ENCODE results near the gene TSPAN31.

Gene TSPAN31

DNA sequence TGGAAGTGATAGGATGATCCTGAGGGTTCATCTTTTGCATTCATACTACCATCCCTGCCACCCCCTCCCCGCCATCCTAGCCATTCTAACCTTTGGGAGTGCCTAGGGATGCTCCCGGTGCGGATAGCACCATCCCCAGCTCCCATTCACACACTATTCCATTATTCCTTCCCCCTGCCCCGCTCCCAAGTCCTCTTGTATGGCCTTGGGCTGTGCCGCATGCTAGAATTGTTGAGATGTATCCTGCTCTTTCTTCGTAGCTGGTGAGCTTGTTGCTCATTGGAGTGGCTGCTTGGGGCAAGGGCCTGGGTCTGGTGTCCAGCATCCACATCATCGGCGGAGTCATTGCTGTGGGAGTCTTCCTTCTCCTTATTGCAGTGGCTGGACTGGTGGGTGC, 644 bp downstream of the TSPAN31 start:
- peaks cover 25 to 49% of the 10 kb centered on the region in 2 donors for H3K36me3 Mint-ChIP-seq

DNA sequence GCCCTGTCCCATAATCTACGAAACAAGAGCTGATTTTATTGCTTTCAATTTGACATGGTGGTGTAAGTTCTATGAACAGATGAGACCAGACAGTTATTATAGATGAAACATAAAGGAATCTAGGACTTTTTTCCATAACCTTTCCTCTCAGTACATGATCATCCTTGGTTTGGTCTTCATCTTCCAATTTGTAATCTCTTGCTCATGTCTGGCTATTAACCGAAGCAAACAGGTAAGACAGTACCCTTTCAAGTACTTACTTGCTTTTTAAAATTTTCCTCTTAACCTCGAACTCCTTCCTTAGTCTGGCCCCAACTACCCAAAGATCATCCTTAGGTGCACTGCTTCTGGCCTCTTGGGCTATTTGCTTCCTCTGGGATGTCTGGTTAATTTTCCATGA, 1.2 kb downstream of the TSPAN31 start:
- peak overlapping the region; percentile 96 for H3K4me3 Mint-ChIP-seq
- no peaks in the 10 kb centered on the region for H3K27me3 Mint-ChIP-seq
- ATAC-seq (replicated peaks), result no peak
- no peak for DNase-seq
- peaks cover 29 to 52% of the 10 kb centered on the region in 2 donors for H3K36me3 Mint-ChIP-seq
- no peaks in the 10 kb centered on the region for H3K9me3 Mint-ChIP-seq
- peaks cover 33 to 58% of the 10 kb centered on the region in 2 donors for H3K4me1 Mint-ChIP-seq
- H3K27ac Mint-ChIP-seq, result peak overlapping the region; percentile 99

More for the DNA sequence above, 644 bp downstream of the TSPAN31 start:
- Mint-ChIP-seq H3K4me1 (peaks cover 38 to 58% of the 10 kb centered on the region in 2 donors), H3K27ac (peak overlapping the region; percentile 99), H3K4me3 (peak overlapping the region; percentile 96), H3K27me3 (no peaks in the 10 kb centered on the region), H3K9me3 (no peaks in the 10 kb centered on the region)
- no peak for DNase-seq
- ATAC-seq (replicated peaks), result no peak

DNA sequence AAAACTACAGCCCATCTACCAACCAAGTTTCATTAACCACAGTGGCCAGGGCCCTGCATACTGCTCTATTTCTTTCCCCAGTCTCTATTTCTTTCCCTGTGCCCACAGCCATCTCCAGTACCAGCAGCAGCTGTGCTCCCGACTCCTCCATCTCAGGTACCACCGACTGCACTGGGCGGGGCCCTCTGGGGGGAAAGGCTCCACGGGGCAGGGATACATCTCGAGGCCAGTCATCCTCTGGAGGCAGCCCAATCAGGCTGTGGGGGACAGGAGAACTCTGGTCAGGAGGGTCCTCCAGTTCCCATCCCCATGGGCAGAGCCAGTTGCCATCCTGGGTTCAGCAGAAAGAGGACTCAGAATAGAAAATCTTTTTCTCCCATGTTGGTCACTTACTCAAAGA, 4.2 kb downstream of the TSPAN31 start:
- ATAC-seq (replicated peaks) (no peak), DNase-seq (no peak)
- Mint-ChIP-seq H3K27me3 (no peaks in the 10 kb centered on the region), H3K36me3 (peaks cover 38 to 61% of the 10 kb centered on the region in 2 donors), H3K27ac (no peak overlapping the region), H3K4me3 (no peak overlapping the region), H3K9me3 (no peaks in the 10 kb centered on the region), H3K4me1 (peaks cover 41 to 68% of the 10 kb centered on the region in 2 donors)

DNA sequence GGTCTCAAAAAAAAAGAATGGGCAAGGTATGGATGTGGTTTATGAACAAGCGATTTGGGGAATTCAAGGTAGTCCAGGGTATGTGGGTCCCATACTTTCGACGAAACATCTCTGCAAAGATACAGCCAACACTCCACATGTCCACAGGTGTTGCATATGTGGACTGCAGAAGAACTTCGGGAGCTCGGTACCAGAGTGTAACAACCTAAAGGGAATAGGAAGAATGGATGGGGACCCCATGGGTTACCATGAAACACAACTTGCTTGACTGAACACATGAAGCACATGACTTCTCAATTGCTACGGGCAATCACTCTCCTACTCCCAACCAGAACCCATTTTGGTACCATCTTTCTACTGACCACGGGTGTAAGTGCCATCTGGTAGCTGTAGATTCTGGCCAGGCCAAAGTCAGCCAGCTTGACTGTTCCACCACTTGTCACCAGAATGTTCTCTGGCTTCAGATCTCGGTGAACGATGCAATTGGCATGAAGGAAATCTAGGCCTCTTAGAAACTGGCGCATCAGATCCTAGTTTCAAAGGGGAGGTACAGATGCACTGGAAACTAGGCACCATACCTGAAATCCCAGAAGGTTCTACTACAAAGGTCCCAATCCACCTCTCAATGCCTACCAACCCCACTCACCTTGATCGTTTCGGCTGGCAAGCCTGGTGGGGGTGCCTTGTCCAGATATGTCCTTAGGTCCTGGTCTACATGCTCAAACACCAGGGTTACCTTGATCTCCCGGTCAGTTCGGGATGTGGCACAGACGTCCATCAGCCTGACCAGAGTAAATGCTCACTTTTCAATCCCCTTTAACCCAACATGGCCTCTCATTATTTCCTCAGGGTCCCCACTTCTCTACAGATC, 6.0 kb downstream of the TSPAN31 start:
- H3K36me3 Mint-ChIP-seq, result peaks cover 38 to 51% of the 10 kb centered on the region in 2 donors
- no peak for ATAC-seq (replicated peaks)
- H3K27me3 Mint-ChIP-seq, result no peaks in the 10 kb centered on the region

DNA sequence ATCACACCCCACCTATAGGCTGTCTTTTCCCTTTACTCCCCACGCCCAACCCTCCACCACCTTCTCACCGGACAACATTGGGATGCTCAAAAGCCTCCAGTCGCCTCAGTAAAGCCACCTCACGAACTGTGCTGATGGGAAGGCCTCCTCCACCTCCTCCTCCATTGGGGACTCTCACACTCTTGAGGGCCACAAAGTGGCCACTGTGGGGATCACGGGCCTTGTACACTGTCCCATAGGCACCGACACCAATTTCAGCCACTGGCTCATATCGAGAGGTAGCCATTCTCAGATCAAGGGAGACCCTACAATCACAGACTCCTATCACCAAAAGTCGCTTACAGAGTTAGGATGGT, 6.6 kb downstream of the TSPAN31 start:
- Mint-ChIP-seq H3K9me3 (no peaks in the 10 kb centered on the region), H3K27ac (peak overlapping the region; percentile 94), H3K36me3 (peaks cover 36 to 46% of the 10 kb centered on the region in 2 donors), H3K4me1 (peaks cover 31 to 61% of the 10 kb centered on the region in 2 donors), H3K4me3 (peak overlapping the region; percentile 93 to 98), H3K27me3 (no peaks in the 10 kb centered on the region)
- ATAC-seq (replicated peaks) (no peak), DNase-seq (no peak)

More for the DNA sequence above, 6.0 kb downstream of the TSPAN31 start:
- Mint-ChIP-seq H3K9me3 (no peaks in the 10 kb centered on the region), H3K27ac (peak overlapping the region; percentile 94), H3K4me1 (peaks cover 34 to 63% of the 10 kb centered on the region in 2 donors), H3K4me3 (peak overlapping the region; percentile 93 to 98)
- DNase-seq, result no peak

DNA sequence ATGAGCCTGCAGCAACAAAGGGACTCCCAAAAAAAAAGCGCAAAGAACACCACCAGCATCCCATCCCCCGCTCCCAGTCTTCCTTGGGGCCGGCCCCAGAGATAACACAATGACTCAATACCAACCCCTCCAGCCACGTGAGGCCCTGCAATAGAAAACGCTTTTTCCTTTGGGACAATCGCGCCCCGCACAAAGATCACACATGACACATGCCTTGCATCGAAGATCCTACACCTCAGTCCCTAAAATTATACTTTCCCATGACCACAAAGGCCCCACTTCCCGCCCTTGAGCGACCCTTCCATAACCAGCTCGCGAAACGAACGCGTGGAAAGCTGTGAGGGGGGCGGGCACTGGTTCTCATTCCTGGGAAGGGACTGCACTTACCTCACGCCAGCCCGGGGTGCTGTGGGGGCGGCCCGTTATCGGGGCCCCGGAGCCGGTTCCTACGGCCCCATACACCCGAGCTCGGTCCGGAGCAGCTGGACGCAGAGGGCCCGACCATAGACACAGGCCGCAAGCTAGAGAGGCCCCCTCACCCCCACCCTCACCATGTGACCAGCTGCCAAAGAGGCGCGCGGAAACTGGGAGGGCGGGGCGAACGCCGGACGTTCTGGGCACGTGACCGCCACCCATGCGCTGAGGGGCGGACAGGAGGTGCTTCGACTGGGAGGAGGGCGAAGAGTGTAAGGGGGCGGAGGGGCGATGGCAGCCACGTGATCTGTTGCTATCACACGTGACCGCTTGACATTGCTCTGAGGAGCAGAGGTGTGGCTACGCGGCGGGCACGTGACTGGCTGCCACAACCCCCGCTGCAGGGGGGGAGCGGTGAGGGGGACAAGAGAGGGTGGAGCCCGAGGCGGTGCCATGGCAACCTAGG, 7.2 kb downstream of the TSPAN31 start, which contains the start of gene CDK4:
CDK4 (minus strand) TSS at position 523 of the 880 bp plus-strand sequence. CDS start 593 bp downstream, outside the sequence.
- peaks cover 35 to 65% of the 10 kb centered on the region in 2 donors for H3K4me1 Mint-ChIP-seq
- DNase-seq (peak; percentile 99), ATAC-seq (replicated peaks) (peak; percentile 77 to 84)
- peak within 1 kb of the TSS; percentile 94 for H3K27ac Mint-ChIP-seq
- H3K27me3 Mint-ChIP-seq, result no peaks in the 10 kb centered on the region
- no peaks in the 10 kb centered on the region for H3K9me3 Mint-ChIP-seq
- peaks cover 37 to 44% of the 10 kb centered on the region in 2 donors for H3K36me3 Mint-ChIP-seq
- H3K4me3 Mint-ChIP-seq, result peak within 1 kb of the TSS; percentile 93 to 98

DNA sequence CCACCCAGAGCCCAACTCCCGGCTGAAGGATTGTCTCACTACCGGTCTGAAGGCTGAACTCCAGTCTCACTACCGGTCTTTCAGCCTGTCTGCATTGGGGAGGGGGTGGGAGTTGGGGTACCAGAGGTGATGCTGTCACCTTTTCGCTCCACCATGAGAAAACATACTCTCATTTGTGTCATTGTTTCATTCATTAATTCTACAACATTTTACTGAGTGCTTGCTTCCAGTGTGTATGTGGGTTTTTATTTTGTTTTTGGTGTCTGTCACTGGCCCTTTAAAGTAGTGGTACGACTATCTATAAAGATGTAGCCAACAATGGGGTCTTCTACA, 7.8 kb downstream of the TSPAN31 start:
- Mint-ChIP-seq H3K4me1 (peaks cover 37 to 63% of the 10 kb centered on the region in 2 donors), H3K27me3 (no peaks in the 10 kb centered on the region), H3K27ac (peak overlapping the region; percentile 94), H3K4me3 (peak overlapping the region; percentile 93 to 98), H3K9me3 (no peaks in the 10 kb centered on the region), H3K36me3 (peaks cover 33 to 39% of the 10 kb centered on the region in 2 donors)
- no peak for DNase-seq
- no peak for ATAC-seq (replicated peaks)

DNA sequence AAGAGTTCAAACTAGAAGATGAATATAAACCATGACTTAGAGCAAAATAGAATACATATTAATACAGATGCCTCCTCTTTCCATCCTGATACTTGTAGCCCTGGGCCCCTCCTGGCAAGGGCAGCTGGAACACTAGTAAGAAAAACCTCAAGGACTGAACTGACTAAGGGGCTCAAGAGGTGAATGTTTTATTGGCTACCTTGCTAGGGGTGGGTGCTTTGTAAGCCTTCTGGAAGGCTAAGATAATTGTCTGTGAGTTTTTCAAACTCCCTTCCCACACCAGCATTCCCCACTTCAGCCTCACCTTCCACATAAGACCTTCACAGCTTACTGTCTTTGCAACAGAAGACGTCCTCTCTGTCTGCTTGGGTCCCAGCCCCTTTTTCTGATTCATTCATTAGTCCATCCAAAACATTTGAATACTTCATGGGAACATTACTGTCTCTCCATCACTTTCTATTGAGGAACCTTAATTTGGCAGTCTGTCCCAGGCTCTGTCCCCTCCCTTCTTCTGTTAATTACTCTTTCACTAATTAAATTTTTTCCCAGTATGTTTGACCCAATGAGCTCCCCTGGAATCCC, 9.0 kb downstream of the TSPAN31 start:
- Mint-ChIP-seq H3K4me1 (peaks cover 39 to 69% of the 10 kb centered on the region in 2 donors), H3K27me3 (no peaks in the 10 kb centered on the region), H3K9me3 (no peaks in the 10 kb centered on the region), H3K36me3 (peaks cover 31 to 35% of the 10 kb centered on the region in 2 donors), H3K27ac (peak overlapping the region; percentile 26), H3K4me3 (no peak overlapping the region)
- DNase-seq, result no peak
- ATAC-seq (replicated peaks), result no peak

DNA sequence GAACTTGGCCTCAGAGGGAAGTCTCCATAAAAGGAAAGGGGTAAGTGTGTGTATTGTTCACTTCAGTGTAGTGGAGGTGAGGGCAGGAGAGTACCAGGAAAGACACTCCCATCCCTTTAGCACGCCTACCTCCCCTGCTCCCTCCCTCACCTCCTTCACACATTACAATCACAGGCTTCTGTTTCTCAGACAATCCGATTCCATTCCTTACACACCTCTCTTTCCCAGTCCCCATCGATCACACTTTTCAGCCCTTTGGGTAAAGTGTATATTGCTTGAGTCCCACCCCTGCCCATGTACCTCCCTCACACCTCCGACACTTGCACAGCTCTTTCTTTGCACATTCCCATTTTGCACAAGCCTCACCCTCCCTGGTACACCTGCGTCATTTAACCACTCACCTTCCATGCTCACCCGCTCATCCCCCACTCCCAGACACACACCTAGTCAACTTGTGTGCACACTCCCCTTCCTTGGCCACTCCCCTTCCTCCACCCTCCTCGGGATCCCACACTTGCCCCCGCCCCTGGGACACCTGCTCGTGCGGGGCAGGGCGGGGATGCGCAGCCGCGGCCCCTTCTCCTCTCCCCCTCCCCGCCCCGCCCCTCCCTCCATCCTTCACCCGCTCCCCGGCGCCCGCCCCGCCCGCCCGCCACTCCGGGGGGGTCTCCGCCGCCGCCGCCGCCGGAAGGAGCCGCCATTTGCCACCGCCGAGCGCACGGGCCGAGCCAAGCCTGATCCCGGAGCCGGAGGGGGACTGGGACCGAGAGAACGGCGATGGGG, 9.8 kb downstream of the TSPAN31 start, which contains the start of gene MARCHF9:
MARCHF9 (plus strand) TSS at position 693 of the 783 bp plus-strand sequence. CDS start 426 bp downstream, outside the sequence.
- ATAC-seq (replicated peaks) (peak; percentile 31 to 40), DNase-seq (peak; percentile 71)
- H3K4me1 Mint-ChIP-seq, result peaks cover 44 to 72% of the 10 kb centered on the region in 2 donors
- H3K36me3 Mint-ChIP-seq, result peaks cover 31 to 33% of the 10 kb centered on the region in 2 donors
- no peaks in the 10 kb centered on the region for H3K9me3 Mint-ChIP-seq
- peak within 1 kb of the TSS; percentile 90 for H3K27ac Mint-ChIP-seq
- H3K27me3 Mint-ChIP-seq, result no peaks in the 10 kb centered on the region
- peak within 1 kb of the TSS; percentile 90 for H3K4me3 Mint-ChIP-seq

DNA sequence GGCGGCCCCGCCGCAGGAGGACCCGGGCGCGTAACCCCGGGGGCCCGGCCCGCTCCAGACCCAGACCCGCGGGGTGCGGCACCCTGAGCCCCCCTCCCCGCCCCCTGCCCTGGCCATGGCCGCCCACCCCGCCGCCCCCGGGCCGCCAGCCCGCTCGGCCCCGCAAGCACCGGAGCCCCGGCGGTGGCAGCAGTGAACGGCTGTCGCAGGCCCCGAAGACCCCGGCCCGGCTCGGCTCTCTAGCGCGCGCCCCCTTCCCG, 10.3 kb downstream of the TSPAN31 start:
- Mint-ChIP-seq H3K27ac (no peak overlapping the region), H3K9me3 (no peaks in the 10 kb centered on the region), H3K4me3 (peak overlapping the region; percentile 68 to 90), H3K4me1 (peaks cover 46 to 77% of the 10 kb centered on the region in 2 donors), H3K36me3 (peaks cover 33 to 37% of the 10 kb centered on the region in 2 donors), H3K27me3 (no peaks in the 10 kb centered on the region)
- ATAC-seq (replicated peaks) (no peak), DNase-seq (no peak)

DNA sequence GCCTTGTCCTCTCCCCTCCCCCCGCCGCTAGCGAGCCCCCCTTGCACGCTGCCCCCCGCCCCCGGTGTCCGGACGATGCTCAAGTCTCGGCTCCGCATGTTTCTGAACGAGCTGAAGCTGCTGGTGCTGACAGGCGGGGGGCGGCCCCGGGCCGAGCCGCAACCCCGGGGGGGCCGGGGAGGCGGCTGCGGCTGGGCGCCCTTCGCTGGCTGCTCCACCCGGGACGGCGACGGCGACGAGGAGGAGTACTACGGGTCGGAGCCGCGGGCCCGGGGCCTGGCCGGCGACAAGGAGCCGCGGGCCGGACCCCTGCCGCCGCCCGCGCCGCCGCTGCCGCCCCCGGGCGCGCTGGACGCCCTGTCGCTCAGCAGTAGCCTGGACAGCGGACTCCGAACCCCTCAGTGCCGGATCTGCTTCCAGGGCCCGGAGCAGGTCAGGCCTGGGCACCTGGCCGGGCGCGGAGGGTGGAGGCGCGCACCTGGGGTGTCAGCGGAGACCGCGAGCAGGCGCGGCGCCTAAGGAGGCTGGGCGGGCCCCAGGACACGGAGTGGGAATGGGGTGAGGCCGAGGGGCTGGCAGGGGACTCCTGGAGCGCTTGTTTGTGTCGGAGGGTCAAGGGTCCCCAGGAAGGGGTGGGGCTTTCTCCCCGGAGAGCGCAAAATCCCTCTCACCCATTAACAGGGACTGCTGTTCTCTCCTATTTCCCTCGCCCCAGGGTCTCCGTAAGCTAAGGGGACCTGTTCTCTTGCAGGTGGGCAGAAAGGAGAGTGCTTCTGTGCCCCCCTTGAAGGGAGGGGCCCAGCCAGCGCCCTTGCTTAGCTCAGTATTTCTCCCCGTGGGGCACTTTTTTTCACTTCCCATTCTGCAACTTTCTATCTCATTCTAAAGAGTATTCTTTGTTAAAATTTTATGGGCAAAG, 10.9 kb downstream of the TSPAN31 start:
- Mint-ChIP-seq H3K9me3 (no peaks in the 10 kb centered on the region), H3K36me3 (peaks cover 27 to 31% of the 10 kb centered on the region in 2 donors), H3K4me1 (peaks cover 44 to 78% of the 10 kb centered on the region in 2 donors), H3K27ac (peak overlapping the region; percentile 90), H3K27me3 (no peaks in the 10 kb centered on the region), H3K4me3 (peak overlapping the region; percentile 90)
- DNase-seq (no peak), ATAC-seq (replicated peaks) (peak; percentile 3 to 7)

DNA sequence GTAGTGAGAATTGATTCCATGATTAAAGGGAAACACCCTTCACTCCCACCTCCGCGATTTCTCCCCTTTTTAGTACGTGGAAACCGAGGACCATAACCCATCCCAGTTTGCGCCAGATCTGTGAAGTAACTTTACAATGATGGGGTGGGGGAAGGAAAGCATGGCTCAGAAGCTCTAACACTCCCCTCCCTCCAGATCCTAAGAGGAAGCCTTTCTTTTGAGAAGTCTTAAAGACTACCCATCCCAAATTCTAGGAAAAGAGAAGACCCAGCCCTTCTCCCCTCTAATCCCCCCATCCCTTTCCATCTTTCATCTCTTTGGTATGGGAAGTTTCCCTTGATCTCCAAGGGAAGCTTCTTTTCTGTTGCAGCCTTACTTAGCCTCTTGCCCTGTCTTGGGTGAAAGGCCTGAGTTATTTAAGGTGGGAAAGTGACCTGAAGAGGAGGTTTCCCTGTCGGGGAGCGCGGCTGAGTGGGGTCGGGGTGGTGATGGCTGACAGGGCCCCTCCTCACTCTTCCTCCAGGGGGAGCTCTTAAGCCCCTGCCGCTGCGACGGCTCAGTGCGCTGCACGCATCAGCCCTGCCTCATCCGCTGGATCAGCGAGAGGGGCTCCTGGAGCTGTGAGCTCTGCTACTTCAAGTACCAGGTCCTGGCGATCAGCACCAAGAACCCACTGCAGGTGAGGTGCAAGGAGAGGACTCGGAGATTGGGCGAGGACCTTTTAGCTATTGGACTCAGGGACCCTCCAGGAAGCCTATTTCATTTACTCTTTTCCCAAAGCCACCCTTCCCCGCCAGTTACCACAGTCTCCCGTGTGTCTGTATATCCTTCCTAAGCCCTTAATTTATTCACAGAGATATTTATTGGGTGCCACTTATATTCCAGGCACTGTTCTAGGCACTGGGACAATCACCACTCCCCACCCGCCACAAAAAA, 11.8 kb downstream of the TSPAN31 start:
- Mint-ChIP-seq H3K4me1 (peaks cover 39 to 77% of the 10 kb centered on the region in 2 donors), H3K36me3 (peaks cover 18 to 32% of the 10 kb centered on the region in 2 donors), H3K27me3 (no peaks in the 10 kb centered on the region), H3K27ac (peak overlapping the region; percentile 90), H3K9me3 (no peaks in the 10 kb centered on the region), H3K4me3 (peak overlapping the region; percentile 90)
- peak; percentile 25 to 30 for ATAC-seq (replicated peaks)
- peak; percentile 49 for DNase-seq
